Fibroblast of skin of right quadriceps (primary cell): ENCODE data around the gene AHI1.
"Not testable (repeated sequence)": the region's sequence is repeated elsewhere in the genome, so short reads cannot be mapped to it uniquely, and the experiment has no call there.

Source experiments
- DNase-seq: peaks from one replicate; pipeline ENCODE4 v3.0.0-alpha.2; 2013

Gene AHI1

DNA sequence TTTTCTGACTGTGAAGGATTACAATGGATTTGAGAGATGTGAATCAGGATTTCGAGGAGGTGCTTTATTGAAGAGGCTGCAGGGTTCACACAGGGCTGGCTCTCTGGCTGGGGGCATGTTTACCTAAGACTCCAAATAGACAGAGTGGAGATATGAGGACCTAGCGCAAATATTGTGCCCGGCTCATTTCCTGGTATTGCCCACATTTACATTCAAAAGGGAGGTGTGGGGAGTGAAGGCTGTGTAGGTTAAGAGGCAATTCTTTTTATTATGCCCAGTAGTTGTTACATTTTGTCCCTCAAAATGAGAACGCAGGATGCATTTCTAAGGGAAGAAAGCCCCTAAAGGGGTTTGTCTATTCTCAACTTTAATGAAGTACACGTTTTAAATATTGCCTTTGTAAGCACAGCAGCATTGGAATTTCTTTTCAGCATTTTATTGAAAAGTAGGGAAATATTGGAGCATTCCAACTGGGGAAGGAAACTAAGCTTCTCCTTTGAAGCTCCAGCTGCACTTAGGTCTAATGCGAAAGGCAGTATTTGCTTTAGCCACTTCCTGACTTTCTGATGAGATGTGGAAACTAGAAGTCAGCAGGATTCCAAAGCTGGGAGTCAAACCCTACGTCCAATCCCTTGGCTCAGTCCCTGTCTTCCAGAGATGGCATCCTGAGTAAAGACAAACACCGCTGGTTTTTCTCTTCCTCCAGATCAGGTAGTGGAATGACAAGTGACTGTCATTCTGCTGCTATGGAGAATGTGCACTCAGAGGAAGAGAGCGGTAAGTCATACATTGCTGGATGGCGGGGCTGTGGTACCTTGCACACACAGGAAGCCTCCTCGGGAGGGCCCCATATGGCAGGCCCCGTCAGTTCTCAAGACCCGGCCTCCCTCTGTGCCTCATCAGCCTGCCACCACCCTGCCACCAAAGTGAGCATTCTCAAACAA, 245.8 kb downstream of the AHI1 start:
- peak; percentile 48 for DNase-seq

DNA sequence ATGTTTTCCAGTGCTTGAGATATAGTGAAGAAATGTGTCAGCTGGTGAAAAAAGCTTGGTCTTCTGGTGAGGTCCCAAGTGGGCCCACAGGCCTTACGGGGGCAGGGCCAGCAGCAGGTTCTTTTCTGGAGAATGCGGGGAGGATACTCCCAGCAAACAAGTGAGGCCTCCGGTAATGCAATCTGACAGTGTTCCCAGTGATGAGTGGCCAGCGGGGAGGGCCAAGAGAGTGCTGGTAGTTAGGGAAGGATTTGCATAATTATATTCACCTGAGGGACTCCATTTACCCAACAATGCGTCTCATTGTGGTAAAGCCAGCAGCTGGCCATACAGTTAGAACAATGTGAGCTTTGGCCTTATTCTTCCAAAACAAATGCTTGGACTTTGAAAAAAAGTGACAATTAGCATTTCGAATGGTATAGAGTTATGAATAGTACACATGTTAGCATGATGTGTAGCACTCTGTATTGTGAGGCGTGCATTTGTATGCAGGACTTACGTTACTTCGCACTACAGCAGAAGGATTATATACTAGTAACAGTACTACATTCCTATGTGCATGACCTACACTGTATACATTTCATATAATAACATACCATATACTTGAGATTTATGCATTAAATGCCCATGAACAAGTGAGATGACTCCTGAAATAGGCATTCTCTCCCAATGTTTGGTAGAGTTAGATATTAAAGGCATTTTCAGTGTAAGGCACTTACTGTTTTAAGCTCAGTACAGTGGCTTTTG, 246.6 kb downstream of the AHI1 start:
- DNase-seq, result no peak

DNA sequence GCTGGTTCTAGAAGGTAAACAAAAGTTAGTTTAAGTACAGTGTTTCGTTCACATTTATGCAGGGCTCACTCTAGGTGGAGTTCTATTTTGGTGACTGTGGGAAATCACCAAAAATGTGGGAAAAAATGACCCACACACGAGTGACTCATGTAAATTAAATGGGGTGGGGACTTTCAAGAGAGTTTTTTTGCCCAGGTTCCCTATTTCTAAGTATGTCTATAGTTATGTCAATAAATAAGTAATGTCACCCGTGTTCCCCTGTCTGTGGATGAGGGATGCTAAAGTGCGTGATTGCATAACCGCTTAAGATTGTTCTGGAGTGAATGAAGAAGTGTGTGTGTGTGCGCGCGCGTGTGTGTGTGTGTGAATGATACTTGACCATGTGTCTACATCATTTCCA, 247.3 kb downstream of the AHI1 start:
- DNase-seq, result peak; percentile 8

DNA sequence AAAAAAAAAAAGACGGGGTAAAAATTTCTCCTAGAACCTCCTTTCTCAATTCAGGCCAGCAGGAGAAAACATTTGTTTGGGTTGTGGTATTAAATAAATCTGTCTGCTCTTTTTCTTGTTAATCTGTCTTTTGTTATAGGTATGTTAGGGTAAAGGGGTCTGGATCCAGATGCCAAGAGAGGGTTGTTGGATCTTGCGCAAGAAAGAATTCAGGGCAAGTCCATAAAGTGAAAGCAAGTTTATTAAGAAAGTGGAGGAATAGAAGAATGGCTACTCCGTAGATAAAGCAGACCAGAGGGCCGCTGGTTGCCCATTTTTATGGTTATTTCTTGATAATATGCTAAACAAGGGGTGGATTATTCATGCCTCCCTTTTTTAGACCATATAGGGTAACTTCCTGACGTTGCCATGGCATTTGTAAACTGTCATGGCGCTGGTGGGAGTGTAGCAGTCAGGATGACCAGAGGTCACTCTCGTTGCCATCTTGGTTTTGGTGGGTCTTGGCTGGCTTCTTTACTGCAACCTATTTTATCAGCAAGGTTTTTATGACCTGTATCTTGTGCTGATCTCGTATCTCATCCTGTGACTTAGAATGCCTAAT, 251.0 kb downstream of the AHI1 start:
- DNase-seq, result not testable (repeated sequence)

DNA sequence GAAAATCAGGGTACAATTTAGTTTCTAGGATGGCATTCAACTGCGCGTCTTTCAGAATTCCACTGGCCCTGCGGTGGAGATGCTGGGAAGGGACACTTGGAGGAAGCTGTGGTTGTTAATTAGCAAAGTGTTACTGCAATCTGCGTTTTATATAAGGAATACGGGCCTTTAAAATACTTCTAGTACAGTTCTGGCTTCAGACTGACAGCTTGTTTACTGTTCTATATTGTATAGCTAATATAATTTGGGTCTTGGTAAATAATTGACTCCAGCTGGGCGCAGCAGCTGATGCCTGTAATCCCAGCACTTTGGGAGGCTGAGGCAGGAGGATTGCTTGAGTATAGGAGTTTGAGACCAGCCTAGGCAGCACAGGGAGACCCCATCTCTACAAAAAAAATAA, 252.7 kb downstream of the AHI1 start:
- DNase-seq, result no peak

DNA sequence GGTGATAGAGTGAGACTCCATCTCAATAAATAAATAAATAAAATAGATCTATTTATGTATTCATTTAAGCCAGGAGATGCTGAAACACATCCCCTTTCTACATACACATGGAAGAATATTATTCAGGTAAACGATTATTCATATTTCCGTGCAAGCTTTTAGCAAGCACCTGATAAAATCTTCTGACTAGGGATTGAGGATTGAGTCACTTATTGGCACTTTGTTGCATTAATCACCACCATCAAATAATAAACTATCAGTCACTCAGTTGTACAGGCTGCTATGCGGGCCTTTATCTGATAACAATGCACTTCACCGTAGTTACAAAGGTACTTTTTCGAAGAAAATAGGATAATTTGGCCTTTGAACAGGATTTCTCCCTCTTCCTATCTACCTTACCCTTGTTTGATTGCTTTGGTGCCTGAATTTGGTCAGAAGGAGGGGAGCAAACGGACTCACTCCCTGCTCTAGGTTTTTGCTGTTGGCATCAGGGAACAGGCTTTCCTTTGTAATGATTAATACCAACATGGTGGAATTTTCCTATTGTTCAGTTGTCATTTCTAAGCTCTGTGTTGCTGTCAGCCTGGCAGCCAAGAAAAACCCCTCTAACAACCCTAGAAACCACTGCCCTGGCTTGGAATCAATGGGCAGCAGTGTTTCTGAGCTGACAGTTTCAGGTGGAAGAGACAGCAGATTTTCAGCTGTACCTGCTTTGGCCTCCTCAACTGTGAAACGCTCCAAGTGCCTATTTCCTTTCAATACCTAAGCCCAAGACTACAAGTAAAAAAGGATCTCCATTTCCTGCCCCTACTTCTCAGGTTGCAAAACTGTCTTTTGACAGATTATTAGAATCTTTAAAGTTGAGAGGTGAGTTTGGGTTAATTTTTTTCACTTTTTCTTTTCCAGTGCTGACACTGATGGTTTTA, 253.4 kb downstream of the AHI1 start:
- no peak for DNase-seq

DNA sequence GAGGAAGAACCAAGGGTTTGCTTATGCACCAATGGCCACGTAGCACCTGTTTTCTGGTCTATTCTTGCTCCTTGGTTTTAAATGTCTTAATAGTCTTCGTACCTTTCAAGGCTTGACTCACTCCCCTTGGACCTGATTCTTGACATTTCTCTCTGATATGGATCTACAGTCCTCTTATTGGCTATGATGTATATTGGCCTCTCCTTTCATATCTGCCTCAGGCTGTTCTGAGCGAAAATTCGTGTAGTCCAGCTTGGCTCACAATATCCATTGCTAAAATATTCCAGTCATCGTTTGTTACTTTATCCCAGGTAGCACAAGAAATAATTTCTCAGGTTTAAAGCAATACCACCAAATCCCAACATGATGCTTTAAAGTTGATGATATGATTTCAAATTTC, 256.8 kb downstream of the AHI1 start:
- no peak for DNase-seq

DNA sequence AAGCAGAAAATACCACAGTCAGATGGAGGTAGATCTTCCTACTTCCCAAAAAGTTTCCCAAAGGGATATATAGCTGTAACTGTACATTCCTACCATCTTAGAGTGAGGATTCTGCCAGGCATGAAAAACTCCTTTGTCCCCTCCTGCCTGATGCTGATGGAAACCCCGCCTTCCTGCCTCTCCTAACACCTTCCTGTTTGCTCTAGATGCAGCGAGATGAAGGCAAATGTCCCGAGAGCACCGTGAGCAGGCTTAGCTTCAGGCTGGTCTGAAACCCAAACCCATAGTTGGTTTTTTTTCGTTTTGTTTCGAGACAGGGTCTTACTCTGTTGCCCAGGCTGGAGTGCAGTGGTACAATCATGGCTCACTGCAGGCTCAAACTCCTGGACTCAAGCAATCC, 260.8 kb downstream of the AHI1 start:
- DNase-seq, result no peak

DNA sequence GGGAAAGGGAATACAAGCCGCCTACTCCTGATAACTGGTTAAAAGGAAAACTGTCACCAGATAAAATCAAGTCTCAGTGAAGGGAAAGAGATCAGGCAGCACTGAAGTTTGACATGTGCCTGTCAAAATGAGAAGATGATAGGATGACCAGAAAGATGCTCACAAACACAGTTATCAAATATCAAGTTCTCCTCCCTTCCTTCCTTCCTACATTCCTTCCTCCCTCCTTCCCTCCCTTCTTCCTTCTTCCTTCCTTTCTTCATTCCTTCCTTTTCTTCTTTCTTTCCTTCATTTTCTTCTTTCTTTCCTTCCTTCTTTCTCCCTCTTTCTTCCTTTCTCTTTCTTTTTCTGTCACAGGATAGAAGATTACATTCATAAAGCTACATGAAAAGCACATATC, 261.2 kb downstream of the AHI1 start:
- DNase-seq, result no peak

DNA sequence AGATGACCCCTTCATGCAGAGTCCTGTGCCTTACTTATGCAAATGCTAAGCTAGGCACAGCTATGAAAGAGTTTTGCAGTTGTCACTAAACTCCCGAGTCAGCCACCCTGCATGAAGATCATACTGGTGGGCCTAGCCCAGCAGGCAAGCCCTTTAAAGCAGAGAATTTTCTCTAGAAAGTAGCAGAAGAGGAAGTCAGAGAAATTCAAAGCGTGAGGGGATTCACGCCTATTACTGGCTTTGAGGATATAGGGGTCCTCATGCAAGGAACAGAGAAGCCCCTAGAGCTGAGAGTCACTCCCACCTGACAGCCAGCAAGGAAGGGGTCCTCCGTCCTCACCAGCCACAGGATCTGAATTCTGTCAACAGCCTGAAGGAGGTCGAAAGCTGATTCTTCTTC, 261.8 kb downstream of the AHI1 start:
- DNase-seq, result no peak

DNA sequence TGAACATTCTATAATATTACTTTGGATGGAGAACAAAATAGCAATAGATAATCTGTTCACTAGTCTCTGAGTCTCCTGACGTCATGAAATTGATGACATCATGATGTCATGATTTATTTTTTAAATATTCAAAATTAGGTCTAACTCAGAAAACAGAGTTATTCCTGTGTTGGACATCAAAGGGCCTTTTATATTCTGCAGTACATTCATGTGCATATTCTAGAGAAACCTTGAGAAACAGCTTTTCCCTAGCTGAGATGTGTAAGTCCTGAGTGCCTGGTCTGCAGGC, 263.1 kb downstream of the AHI1 start:
- DNase-seq, result no peak

DNA sequence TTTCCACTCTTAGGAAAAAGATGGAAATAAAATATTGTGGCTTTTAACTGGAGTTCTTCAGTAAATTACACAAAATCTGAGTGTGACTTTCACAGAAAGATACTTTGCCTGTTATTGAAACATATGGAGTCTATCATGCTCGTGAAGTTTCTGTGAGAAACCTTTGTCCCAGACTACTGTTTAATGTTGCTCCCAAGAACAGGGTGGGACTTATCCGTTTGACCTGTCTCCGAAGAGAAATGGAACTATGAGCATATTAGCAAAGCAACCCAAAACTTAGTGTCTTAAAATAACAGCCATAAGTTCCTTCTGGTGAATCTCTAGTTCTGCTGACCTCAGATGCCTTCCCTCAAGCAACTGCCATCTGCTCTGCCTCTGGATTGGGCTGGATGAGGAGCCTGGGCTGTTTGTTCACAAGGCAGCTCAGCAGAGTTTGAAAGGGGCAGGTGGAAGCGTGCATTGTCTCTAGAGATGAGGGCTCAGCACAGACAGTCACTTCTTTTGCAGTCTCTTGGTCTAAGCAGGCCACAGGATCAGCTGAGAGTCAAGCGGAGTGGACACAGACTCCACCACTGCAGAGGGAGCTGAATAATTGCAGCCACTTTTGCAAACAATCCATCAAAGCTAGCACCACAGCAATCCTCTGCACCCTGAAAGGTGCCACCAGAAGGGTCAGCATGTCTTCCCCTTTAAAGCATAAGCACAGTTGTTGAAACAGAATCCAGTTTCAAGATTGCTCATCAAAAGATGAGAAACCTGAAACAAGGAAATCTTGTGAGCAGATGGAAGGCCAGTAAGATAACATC, 263.7 kb downstream of the AHI1 start:
- no peak for DNase-seq
